Amygdala (tissue), 56 donors: ENCODE data around the gene CCER1.
"Not testable (repeated sequence)": the region's sequence is repeated elsewhere in the genome, so short reads cannot be mapped to it uniquely, and the experiment has no call there.

Experiments
- DNase-seq, 56 donors: peaks; one replicate each; lab custom pipeline; 2025; lab: John Stamatoyannopoulos, UW

The CCER1 gene

GRCh38 chr12:90954921-90955320, at the start of gene CCER1:
Gene CCER1 (minus strand): TSS chr12:90955176. CDS start chr12:90954742, 434 bp downstream.
- no peak for DNase-seq

GRCh38 chr12:91003737-91004136, 48.8 kb upstream of the CCER1 start:
- DNase-seq, result no peak

- no peak for DNase-seq
Observed at GRCh38 chr12:91001306-91001705, 46.3 kb upstream of the CCER1 start.

- DNase-seq, result no peak
Observed at GRCh38 chr12:90999966-91000365, 45.0 kb upstream of the CCER1 start.

GRCh38 chr12:90999527-90999926, 44.6 kb upstream of the CCER1 start:
- DNase-seq, result no peak

- DNase-seq, result no peak
Observed at GRCh38 chr12:90995010-90995409, 40.0 kb upstream of the CCER1 start.

- no peak for DNase-seq
Observed at GRCh38 chr12:90991952-90992465, 37.0 kb upstream of the CCER1 start.

- no peak for DNase-seq
Observed at GRCh38 chr12:90990611-90991010, 35.6 kb upstream of the CCER1 start.

- DNase-seq, result no peak
Observed at GRCh38 chr12:90989686-90990111, 34.7 kb upstream of the CCER1 start.

GRCh38 chr12:90987520-90987919, 32.5 kb upstream of the CCER1 start:
- DNase-seq, result no peak

GRCh38 chr12:90987101-90987500, 32.1 kb upstream of the CCER1 start:
- no peak for DNase-seq

- not testable (repeated sequence) for DNase-seq
Observed at GRCh38 chr12:90985331-90985730, 30.4 kb upstream of the CCER1 start.

- no peak for DNase-seq
Observed at GRCh38 chr12:90984114-90984513, 29.1 kb upstream of the CCER1 start.

- no peak for DNase-seq
Observed at GRCh38 chr12:90982170-90982569, 27.2 kb upstream of the CCER1 start.

GRCh38 chr12:90979951-90980350, 25.0 kb upstream of the CCER1 start:
- DNase-seq, result no peak

- no peak for DNase-seq
Observed at GRCh38 chr12:90979019-90979418, 24.0 kb upstream of the CCER1 start.

GRCh38 chr12:90978117-90978770, 23.3 kb upstream of the CCER1 start:
- peak in 1 of 56 donors; percentile 10 for DNase-seq

GRCh38 chr12:90977224-90977623, 22.2 kb upstream of the CCER1 start:
- DNase-seq, result no peak

GRCh38 chr12:90974286-90974685, 19.3 kb upstream of the CCER1 start:
- DNase-seq, result no peak

GRCh38 chr12:90972226-90972625, 17.2 kb upstream of the CCER1 start:
- DNase-seq, result no peak

GRCh38 chr12:90970911-90971310, 15.9 kb upstream of the CCER1 start:
- DNase-seq, result no peak

- no peak for DNase-seq
Observed at GRCh38 chr12:90970471-90970870, 15.5 kb upstream of the CCER1 start.

GRCh38 chr12:90969851-90970250, 14.9 kb upstream of the CCER1 start:
- no peak for DNase-seq
